ENCODE results near the gene MYOZ3.

The MYOZ3 gene

GRCh38 chr5:150703762-150704161, 42.7 kb downstream of the MYOZ3 start:
- DNase-seq (ENCODE audit: low spot score): no peak

GRCh38 chr5:150706776-150707390, 45.8 kb downstream of the MYOZ3 start:
- DNase-seq (ENCODE audit: low spot score): no peak

- DNase-seq (ENCODE audit: low spot score): no peak
Observed at GRCh38 chr5:150710165-150710564, 49.1 kb downstream of the MYOZ3 start.

GRCh38 chr5:150723845-150724244, 62.8 kb downstream of the MYOZ3 start:
- no peak for DNase-seq (ENCODE audit: low spot score)

Data from left forelimb (tissue), 1 donor.